Sigmoid colon (tissue), 7 donors: ENCODE data around the gene TMEM108. TPM values are rescaled to one million over a fixed set of nuclear protein-coding genes. Genes with fewer than 3 reads are reported as not detected.

Source experiments
- DNase-seq: peaks from one replicate; pipeline ENCODE4 v3.0.0-alpha.2; 2019
- H3K27ac ChIP-seq, 4 donors: fragments of 200-600 bp; sonication (generic); one replicate each; pipeline ENCODE4 v1.5.1; 2016 to 2019; ENCODE audit warnings: mild to moderate bottlenecking in 1 of 4
- H3K27me3 ChIP-seq, 3 donors: fragments of 200-600 bp; sonication (generic); one replicate each; pipeline ENCODE4 v1.5.1; 2019; ENCODE audit warnings: mild to moderate bottlenecking in 1 of 3
- H3K36me3 ChIP-seq, 4 donors: fragments of 200-600 bp; sonication (generic); one replicate each; pipeline ENCODE4 v1.5.1; 2016 to 2019
- H3K4me1 ChIP-seq, 4 donors: fragments of 200-600 bp; sonication (generic); one replicate each; pipeline ENCODE4 v1.5.1; 2017 to 2019
- H3K4me3 ChIP-seq, 4 donors: fragments of 200-600 bp; sonication (generic); one replicate each; pipeline ENCODE4 v1.5.1; 2017 to 2019; ENCODE audit warnings: mild to moderate bottlenecking in 2 of 4, moderate library complexity in 1 of 4
- H3K9me3 ChIP-seq, 4 donors: fragments of 200-600 bp in 3 of 4; sonication (generic) in 3 of 4; one replicate each; pipeline versions ENCODE4 v1.5.1 to v1.6.1; 2013 to 2019
- CTCF ChIP-seq, 4 experiments: fragments of 450-650 bp in 3 of 4; fragments of 200-600 bp in 1 of 4; IDR thresholded peaks; one replicate each; pipeline ENCODE4 v1.5.1; 2016 to 2019; ENCODE audit warnings: antibody characterized with exemption in 4 of 4, mild to moderate bottlenecking in 3 of 4, moderate library complexity in 2 of 4
- EP300 ChIP-seq, 4 donors: sonication (generic); formaldehyde crosslinking; IDR thresholded peaks; one replicate each; pipeline ENCODE4 v1.6.1; 2017; ENCODE audit warnings: antibody characterized with exemption in 4 of 4
- POLR2A ChIP-seq, 2 donors: fragments of 450-650 bp; IDR thresholded peaks; one replicate each; pipeline ENCODE4 v1.6.1; 2016; ENCODE audit warnings: antibody characterized with exemption in 2 of 2, mild to moderate bottlenecking in 2 of 2, moderate library complexity in 2 of 2
- POLR2AphosphoS5 ChIP-seq, 4 donors: sonication (generic); formaldehyde crosslinking; IDR thresholded peaks; one replicate each; pipeline ENCODE4 v1.6.1; 2017; ENCODE audit warnings: antibody characterized with exemption in 4 of 4
- WGBS, 2 donors: extraction: QIAGEN DNeasy Blood & Tissue Kit; methylation state at CpG; one replicate each; pipeline ENCODE4 v1.1.7; 2013; 5-methylcytosine and 5-hydroxymethylcytosine counted together
- intact Hi-C: fragments of 100-400 bp; cut with DNase I; formaldehyde crosslinking; loops from one replicate; pipeline ENCODE4 v1.15.1; 2023
- polyA plus RNA-seq, 3 donors: library from polyadenylated mRNA; stranded (reverse); fragments of 200-250 nt; gene quantifications; one replicate each; pipeline ENCODE4 v1.2.3, GENCODE V29; 2013
- total RNA-seq, 4 donors: library from RNA; depleted of rRNA; stranded (reverse); fragments of >200 nt; gene quantifications; one replicate each; pipeline ENCODE4 v1.1.0, GENCODE V29; 2016
- donor health status: healthy with polysubstance abuse.
- donor health status: Bipolar disorder and iron deficiency.
- donor health status: healthy.

TMEM108 gene
- total and polyA plus RNA-seq, 7 donors, result 0.71 to 3.0 (median 0.86) TPM; not detected in 2

- TF ChIP-seq CTCF (IDR thresholded peaks at IDR 0.05) (no peak), EP300 (IDR thresholded peaks at IDR 0.05) (no peak), POLR2A (IDR thresholded peaks at IDR 0.05) (no peak), POLR2AphosphoS5 (IDR thresholded peaks at IDR 0.05) (no peak)
- H3K36me3 ChIP-seq, result no peaks in the 10 kb centered on the region
- WGBS, 2 donors, result 33 to 56% methylated on average over 4 of the region's 4 CpGs
These were observed 233.3 kb downstream of the TMEM108 start for GRCh38 chr3:133271539-133271938.

GRCh38 chr3:133273346-133273745 lies 235.2 kb downstream of the TMEM108 start:
- WGBS, 2 donors, result 64 to 72% methylated on average over 2 of the region's 2 CpGs
- Histone ChIP-seq H3K27me3 (no peaks in the 10 kb centered on the region), H3K27ac (no peak overlapping the region), H3K4me3 (no peak overlapping the region), H3K4me1 (peaks cover 0 to 4% (median 0%) of the 10 kb centered on the region in 4 donors), H3K9me3 (no peaks in the 10 kb centered on the region), H3K36me3 (no peaks in the 10 kb centered on the region)
- no peak for TF ChIP-seq EP300 (IDR thresholded peaks at IDR 0.05)
- intact Hi-C loops, result no loop called here
- DNase-seq, result no peak

More at GRCh38 chr3:133271539-133271938, 233.3 kb downstream of the TMEM108 start:
- no peak overlapping the region for H3K27ac ChIP-seq
- no peaks in the 10 kb centered on the region for H3K9me3 ChIP-seq
- H3K4me3 ChIP-seq, result no peak overlapping the region
- H3K27me3 ChIP-seq, result no peaks in the 10 kb centered on the region
- H3K4me1 ChIP-seq, result peaks cover 0 to 4% (median 0%) of the 10 kb centered on the region in 4 donors
- intact Hi-C loops, result no loop called here
- DNase-seq, result no peak

- Histone ChIP-seq H3K4me3 (no peak overlapping the region), H3K27me3 (no peaks in the 10 kb centered on the region), H3K9me3 (no peaks in the 10 kb centered on the region), H3K4me1 (no peaks in the 10 kb centered on the region), H3K27ac (no peak overlapping the region), H3K36me3 (no peaks in the 10 kb centered on the region)
- no peak for TF ChIP-seq CTCF (IDR thresholded peaks at IDR 0.05)
- no peak for TF ChIP-seq POLR2AphosphoS5 (IDR thresholded peaks at IDR 0.05)
- no peak for TF ChIP-seq POLR2A (IDR thresholded peaks at IDR 0.05)
- no peak for TF ChIP-seq EP300 (IDR thresholded peaks at IDR 0.05)
- intact Hi-C loops, result no loop called here
- DNase-seq, result no peak
These were observed 236.3 kb downstream of the TMEM108 start for GRCh38 chr3:133274477-133274876.

GRCh38 chr3:133276594-133276993 lies 238.4 kb downstream of the TMEM108 start:
- no peak overlapping the region for H3K4me3 ChIP-seq
- H3K4me1 ChIP-seq, result no peaks in the 10 kb centered on the region
- no peak for DNase-seq
- WGBS, 2 donors, result 41 to 50% methylated on average over 4 of the region's 4 CpGs
- H3K27me3 ChIP-seq, result no peaks in the 10 kb centered on the region
- no peaks in the 10 kb centered on the region for H3K9me3 ChIP-seq
- no peaks in the 10 kb centered on the region for H3K36me3 ChIP-seq
- no peak overlapping the region for H3K27ac ChIP-seq
- intact Hi-C loops, result no loop called here
- no peak for TF ChIP-seq POLR2AphosphoS5 (IDR thresholded peaks at IDR 0.05)

GRCh38 chr3:133277813-133278212 lies 239.6 kb downstream of the TMEM108 start:
- H3K27me3 ChIP-seq, result no peaks in the 10 kb centered on the region
- no peak overlapping the region for H3K27ac ChIP-seq
- 51 to 68% methylated on average over 2 of the region's 2 CpGs for WGBS, 2 donors
- DNase-seq, result no peak
- no peak overlapping the region for H3K4me3 ChIP-seq
- no peaks in the 10 kb centered on the region for H3K36me3 ChIP-seq
- TF ChIP-seq POLR2AphosphoS5 (IDR thresholded peaks at IDR 0.05), result no peak
- TF ChIP-seq CTCF (IDR thresholded peaks at IDR 0.05), result no peak
- TF ChIP-seq POLR2A (IDR thresholded peaks at IDR 0.05), result no peak
- TF ChIP-seq EP300 (IDR thresholded peaks at IDR 0.05), result no peak
- H3K4me1 ChIP-seq, result no peaks in the 10 kb centered on the region
- intact Hi-C loops, result no loop called here
- no peaks in the 10 kb centered on the region for H3K9me3 ChIP-seq

- intact Hi-C loops, result no loop called here
- Histone ChIP-seq H3K4me3 (no peak overlapping the region), H3K9me3 (no peaks in the 10 kb centered on the region), H3K36me3 (no peaks in the 10 kb centered on the region), H3K27ac (no peak overlapping the region), H3K4me1 (no peaks in the 10 kb centered on the region), H3K27me3 (no peaks in the 10 kb centered on the region)
- no peak for DNase-seq
- TF ChIP-seq POLR2A (IDR thresholded peaks at IDR 0.05) (no peak), CTCF (IDR thresholded peaks at IDR 0.05) (no peak), EP300 (IDR thresholded peaks at IDR 0.05) (no peak), POLR2AphosphoS5 (IDR thresholded peaks at IDR 0.05) (no peak)
- WGBS, 2 donors, result 73 to 89% methylated on average over 7 of the region's 7 CpGs
These were observed 240.3 kb downstream of the TMEM108 start for GRCh38 chr3:133278260-133279043.
